ENCODE measurements around the gene EGF. TPM values are rescaled to one million over a fixed set of nuclear protein-coding genes. Genes with fewer than 3 reads are reported as not detected.

EGF gene
- total RNA-seq, 2 experiments from 2014 or later: not detected

- ChIA-PET POLR2A (no interaction called here), CTCF (interaction anchor here (1.3 to 7.6 kb wide), 6 partner anchors 27 to 508 kb away, joined by 4 to 139 read pairs (median 5); no protein-coding TSS in a partner anchor)
- ATAC-seq: no peak
These were observed 94.5 kb downstream of the EGF start for GRCh38 chr4:110007217-110007616.

GRCh38 chr4:110008540-110008939 is 95.9 kb downstream of the EGF start:
- Mint-ChIP-seq H3K27ac (no peak overlapping the region), H3K36me3 (ENCODE audit: low read depth) (no peaks in the 10 kb centered on the region), H3K9me3 (ENCODE audit: insufficient read depth) (no peaks in the 10 kb centered on the region), H3K27me3 (ENCODE audit: low read depth) (peaks cover 8% of the 10 kb centered on the region), H3K4me1 (ENCODE audit: low read depth) (peaks cover 6% of the 10 kb centered on the region), H3K4me3 (no peak overlapping the region)
- ATAC-seq (no peak), DNase-seq (no peak)
- ChIA-PET POLR2A (no interaction called here), CTCF (interaction anchor here (1.2 to 7.6 kb wide), 5 partner anchors 10 to 507 kb away, joined by 3 to 139 read pairs (median 7); no protein-coding TSS in a partner anchor)

More at GRCh38 chr4:110007217-110007616, 94.5 kb downstream of the EGF start:
- H3K36me3 Mint-ChIP-seq (ENCODE audit: low read depth): no peaks in the 10 kb centered on the region
- no peaks in the 10 kb centered on the region for H3K9me3 Mint-ChIP-seq (ENCODE audit: insufficient read depth)
- no peak overlapping the region for H3K4me3 Mint-ChIP-seq
- no peak overlapping the region for H3K27ac Mint-ChIP-seq
- H3K27me3 Mint-ChIP-seq (ENCODE audit: low read depth): peaks cover 12% of the 10 kb centered on the region
- DNase-seq: no peak
- H3K4me1 Mint-ChIP-seq (ENCODE audit: low read depth): peaks cover 4% of the 10 kb centered on the region

GRCh38 chr4:110009550-110009949 is 96.9 kb downstream of the EGF start:
- no peak overlapping the region for H3K27ac Mint-ChIP-seq
- no peaks in the 10 kb centered on the region for H3K36me3 Mint-ChIP-seq (ENCODE audit: low read depth)
- no peak overlapping the region for H3K4me3 Mint-ChIP-seq
- DNase-seq (no peak), ATAC-seq (no peak)
- CTCF ChIA-PET: interaction anchor here (1.2 to 7.6 kb wide), 6 partner anchors 11 to 506 kb away, joined by 3 to 139 read pairs (median 6); no protein-coding TSS in a partner anchor
- H3K27me3 Mint-ChIP-seq (ENCODE audit: low read depth): no peaks in the 10 kb centered on the region
- H3K4me1 Mint-ChIP-seq (ENCODE audit: low read depth): peaks cover 6% of the 10 kb centered on the region
- no peaks in the 10 kb centered on the region for H3K9me3 Mint-ChIP-seq (ENCODE audit: insufficient read depth)
- POLR2A ChIA-PET: no interaction called here

- Mint-ChIP-seq H3K27ac (no peak overlapping the region), H3K36me3 (ENCODE audit: low read depth) (no peaks in the 10 kb centered on the region), H3K4me3 (no peak overlapping the region), H3K9me3 (ENCODE audit: insufficient read depth) (no peaks in the 10 kb centered on the region), H3K27me3 (ENCODE audit: low read depth) (no peaks in the 10 kb centered on the region), H3K4me1 (ENCODE audit: low read depth) (peaks cover 6% of the 10 kb centered on the region)
- ChIA-PET POLR2A (no interaction called here), CTCF (interaction anchor here (2.9 to 7.6 kb wide), 2 partner anchors 12 to 504 kb away, joined by 11 to 139 read pairs; no protein-coding TSS in a partner anchor)
- DNase-seq (no peak), ATAC-seq (no peak)
These were observed 98.1 kb downstream of the EGF start for GRCh38 chr4:110010797-110011196.

GRCh38 chr4:110012917-110013316 is 100.2 kb downstream of the EGF start:
- no peaks in the 10 kb centered on the region for H3K27me3 Mint-ChIP-seq (ENCODE audit: low read depth)
- DNase-seq (no peak), ATAC-seq (no peak)
- H3K36me3 Mint-ChIP-seq (ENCODE audit: low read depth): no peaks in the 10 kb centered on the region
- POLR2A ChIA-PET: no interaction called here
- peaks cover 6% of the 10 kb centered on the region for H3K4me1 Mint-ChIP-seq (ENCODE audit: low read depth)
- H3K9me3 Mint-ChIP-seq (ENCODE audit: insufficient read depth): peaks cover 7% of the 10 kb centered on the region
- no peak overlapping the region for H3K4me3 Mint-ChIP-seq
- H3K27ac Mint-ChIP-seq: no peak overlapping the region
- CTCF ChIA-PET: interaction anchor here (1.0 kb wide), 1 partner anchor 499 kb away, joined by 3 read pairs; no protein-coding TSS in a partner anchor

GRCh38 chr4:110014233-110014632 is 101.5 kb downstream of the EGF start:
- no peak for ATAC-seq
- CTCF ChIA-PET: no interaction called here
- POLR2A ChIA-PET: no interaction called here
- no peak for DNase-seq
- Mint-ChIP-seq H3K27ac (no peak overlapping the region), H3K36me3 (ENCODE audit: low read depth) (no peaks in the 10 kb centered on the region), H3K9me3 (ENCODE audit: insufficient read depth) (peaks cover 7% of the 10 kb centered on the region), H3K4me3 (no peak overlapping the region), H3K27me3 (ENCODE audit: low read depth) (no peaks in the 10 kb centered on the region), H3K4me1 (ENCODE audit: low read depth) (peaks cover 6% of the 10 kb centered on the region)

- H3K9me3 Mint-ChIP-seq (ENCODE audit: insufficient read depth): peaks cover 7% of the 10 kb centered on the region
- ChIA-PET CTCF (interaction anchor here (0.7 kb wide), 1 partner anchor 30 kb away, joined by 4 read pairs; no protein-coding TSS in a partner anchor), POLR2A (no interaction called here)
- H3K27me3 Mint-ChIP-seq (ENCODE audit: low read depth): peaks cover 2% of the 10 kb centered on the region
- ATAC-seq (no peak), DNase-seq (no peak)
- no peaks in the 10 kb centered on the region for H3K4me1 Mint-ChIP-seq (ENCODE audit: low read depth)
- no peak overlapping the region for H3K4me3 Mint-ChIP-seq
- H3K27ac Mint-ChIP-seq: no peak overlapping the region
- no peaks in the 10 kb centered on the region for H3K36me3 Mint-ChIP-seq (ENCODE audit: low read depth)
These were observed 106.5 kb downstream of the EGF start for GRCh38 chr4:110019153-110019552.

- Mint-ChIP-seq H3K4me1 (ENCODE audit: low read depth) (no peaks in the 10 kb centered on the region), H3K4me3 (no peak overlapping the region), H3K27me3 (ENCODE audit: low read depth) (peaks cover 7% of the 10 kb centered on the region), H3K36me3 (ENCODE audit: low read depth) (no peaks in the 10 kb centered on the region), H3K9me3 (ENCODE audit: insufficient read depth) (peaks cover 7% of the 10 kb centered on the region), H3K27ac (no peak overlapping the region)
- ATAC-seq: no peak
- ChIA-PET POLR2A (no interaction called here), CTCF (interaction anchor here (0.7 to 1.8 kb wide), 4 partner anchors 14 to 491 kb away, joined by 3 to 9 read pairs (median 4); no protein-coding TSS in a partner anchor)
- DNase-seq: no peak
These were observed 107.5 kb downstream of the EGF start for GRCh38 chr4:110020139-110020538.

- CTCF ChIA-PET: interaction anchor here (1.0 to 1.8 kb wide), 5 partner anchors 15 to 495 kb away, joined by 3 to 9 read pairs (median 4); no protein-coding TSS in a partner anchor
- peaks cover 7% of the 10 kb centered on the region for H3K9me3 Mint-ChIP-seq (ENCODE audit: insufficient read depth)
- H3K4me3 Mint-ChIP-seq: no peak overlapping the region
These were observed 108.2 kb downstream of the EGF start for GRCh38 chr4:110020646-110021443.

GRCh38 chr4:110022457-110022856 is 109.8 kb downstream of the EGF start:
- Mint-ChIP-seq H3K4me3 (no peak overlapping the region), H3K27ac (no peak overlapping the region), H3K36me3 (ENCODE audit: low read depth) (no peaks in the 10 kb centered on the region), H3K4me1 (ENCODE audit: low read depth) (no peaks in the 10 kb centered on the region), H3K27me3 (ENCODE audit: low read depth) (peaks cover 12% of the 10 kb centered on the region), H3K9me3 (ENCODE audit: insufficient read depth) (no peaks in the 10 kb centered on the region)
- no peak for DNase-seq
- ChIA-PET POLR2A (no interaction called here), CTCF (interaction anchor here (1.2 to 1.7 kb wide), 3 partner anchors 14 to 27 kb away, joined by 4 to 6 read pairs (median 5); no protein-coding TSS in a partner anchor)
- no peak for ATAC-seq

More at GRCh38 chr4:110020646-110021443, 108.2 kb downstream of the EGF start:
- H3K4me1 Mint-ChIP-seq (ENCODE audit: low read depth): no peaks in the 10 kb centered on the region
- no peaks in the 10 kb centered on the region for H3K36me3 Mint-ChIP-seq (ENCODE audit: low read depth)
- POLR2A ChIA-PET: no interaction called here
- H3K27me3 Mint-ChIP-seq (ENCODE audit: low read depth): peaks cover 7% of the 10 kb centered on the region
- ATAC-seq: no peak
- H3K27ac Mint-ChIP-seq: no peak overlapping the region
- DNase-seq: no peak

GRCh38 chr4:110025056-110025455 is 112.4 kb downstream of the EGF start:
- ATAC-seq (no peak), DNase-seq (no peak)
- H3K27ac Mint-ChIP-seq: no peak overlapping the region
- H3K27me3 Mint-ChIP-seq (ENCODE audit: low read depth): peaks cover 14% of the 10 kb centered on the region
- no peaks in the 10 kb centered on the region for H3K4me1 Mint-ChIP-seq (ENCODE audit: low read depth)
- CTCF ChIA-PET: no interaction called here
- POLR2A ChIA-PET: no interaction called here
- no peak overlapping the region for H3K4me3 Mint-ChIP-seq
- no peaks in the 10 kb centered on the region for H3K9me3 Mint-ChIP-seq (ENCODE audit: insufficient read depth)
- no peaks in the 10 kb centered on the region for H3K36me3 Mint-ChIP-seq (ENCODE audit: low read depth)

GRCh38 chr4:110025718-110026117 is 113.0 kb downstream of the EGF start:
- Mint-ChIP-seq H3K4me3 (no peak overlapping the region), H3K36me3 (ENCODE audit: low read depth) (no peaks in the 10 kb centered on the region), H3K9me3 (ENCODE audit: insufficient read depth) (no peaks in the 10 kb centered on the region), H3K27ac (no peak overlapping the region), H3K4me1 (ENCODE audit: low read depth) (no peaks in the 10 kb centered on the region), H3K27me3 (ENCODE audit: low read depth) (peaks cover 14% of the 10 kb centered on the region)
- DNase-seq (no peak), ATAC-seq (no peak)
- ChIA-PET POLR2A (no interaction called here), CTCF (interaction anchor here (0.9 to 1.2 kb wide), 2 partner anchors 15 to 25 kb away, joined by 3 to 4 read pairs; no protein-coding TSS in a partner anchor)
